PC-3 (cell line): Measurements from ENCODE around the gene PLA2G4C. TPM values are rescaled to one million over a fixed set of nuclear protein-coding genes. Genes with fewer than 3 reads are reported as not detected.

Experiments used
- ATAC-seq: fragments of 200-7000 bp; cut with Tn5 transposase; 2 replicates; pipeline ENCODE4 v1.9.1; 2020; ENCODE audit warnings: mild to moderate bottlenecking, moderate library complexity
- BruUV-seq: library from RNA; stranded (reverse); fragments of 400-500 nt; replicated peaks from 2 replicates; lab custom pipeline; 2021; lab: Mats Ljungman, UMichigan
- CTCF ChIA-PET: fragments of 300-600 bp; sonication (Branson Sonifier 250); formaldehyde crosslinking; loops from one replicate; lab custom pipeline; 2022; ENCODE audit warnings: antibody characterized with exemption; lab: Charles Lee
- POLR2A ChIA-PET: fragments of 300-600 bp; sonication (Branson Sonifier 250); formaldehyde crosslinking; loops from one replicate; lab custom pipeline; 2022; ENCODE audit warnings: antibody characterized with exemption; ENCODE audit not compliant: unreplicated experiment; lab: Charles Lee
- DNase-seq: peaks from one replicate; pipeline ENCODE4 v3.0.0-alpha.2; 2015
- H2AFZ ChIP-seq: fragments of 300-600 bp; sonication (generic); 2 replicates; pipeline ENCODE4 v1.6.0; 2016; ENCODE audit warnings: antibody characterized with exemption, low read length
- H3F3A ChIP-seq: fragments of 300-600 bp; sonication (generic); one replicate; pipeline ENCODE4 v1.6.0; 2017; ENCODE audit warnings: antibody characterized with exemption, low read length, control low read depth, mild to moderate bottlenecking; ENCODE audit not compliant: unreplicated experiment
- H3K27ac ChIP-seq: fragments of 300-600 bp; sonication (generic); 2 replicates; pipeline ENCODE4 v1.5.1; 2016; ENCODE audit warnings: mild to moderate bottlenecking, low read length
- H3K27me3 ChIP-seq: fragments of 300-600 bp; sonication (generic); 2 replicates; pipeline ENCODE4 v1.6.1; 2016; ENCODE audit warnings: low read length, mixed read lengths
- H3K36me3 ChIP-seq: fragments of 300-600 bp; sonication (generic); 2 replicates; pipeline ENCODE4 v1.6.1; 2016; ENCODE audit warnings: low read depth, mixed run types, low read length, mixed read lengths
- H3K4me1 ChIP-seq: fragments of 300-600 bp; sonication (generic); 2 replicates; pipeline ENCODE4 v1.5.1; 2016; ENCODE audit warnings: low read length; ENCODE audit not compliant: insufficient read depth
- H3K4me2 ChIP-seq: fragments of 300-600 bp; sonication (generic); 2 replicates; pipeline ENCODE4 v1.6.0; 2016; ENCODE audit warnings: low read length
- H3K4me3 ChIP-seq: fragments of 300-600 bp; sonication (generic); 2 replicates; pipeline ENCODE4 v1.5.1; 2016; ENCODE audit warnings: mild to moderate bottlenecking, low read length, mixed read lengths
- H3K79me2 ChIP-seq: fragments of 300-600 bp; sonication (generic); 2 replicates; pipeline ENCODE4 v1.6.1; 2017; ENCODE audit warnings: low read length, mixed read lengths
- H3K9ac ChIP-seq: fragments of 300-600 bp; sonication (generic); 2 replicates; pipeline ENCODE4 v1.6.0; 2016; ENCODE audit warnings: mild to moderate bottlenecking, low read length
- H3K9me2 ChIP-seq: fragments of 300-600 bp; sonication (generic); replicated peaks from 2 replicates; pipeline ENCODE4 v1.6.1; 2016; ENCODE audit warnings: mixed run types, low read length, mixed read lengths
- H3K9me3 ChIP-seq: fragments of 300-600 bp; sonication (generic); 2 replicates; pipeline ENCODE4 v1.6.1; 2016; ENCODE audit warnings: low read length, mixed read lengths
- H4K20me1 ChIP-seq: fragments of 300-600 bp; sonication (generic); 2 replicates; pipeline ENCODE4 v1.6.1; 2016; ENCODE audit warnings: low read length, mixed read lengths
- EZH2 ChIP-seq: fragments of 300-600 bp; sonication (generic); IDR thresholded peaks from one replicate; pipeline ENCODE4 v1.6.1; 2017; ENCODE audit warnings: antibody characterized with exemption, mild to moderate bottlenecking, low read length; ENCODE audit not compliant: unreplicated experiment
- EZH2phosphoT487 ChIP-seq: fragments of 300-600 bp; sonication (generic); IDR thresholded peaks from 2 replicates; pipeline ENCODE4 v1.6.1; 2018; ENCODE audit warnings: mild to moderate bottlenecking, antibody characterized with exemption, low read length, borderline replicate concordance
- intact Hi-C: fragments of 100-400 bp; cut with micrococcal nuclease; formaldehyde crosslinking; loops from 2 replicates; pipeline ENCODE4 v1.9.0; 2023
- total RNA-seq: library from RNA; depleted of rRNA; stranded (reverse); fragments of >200 nt; gene quantifications from 2 replicates; pipeline ENCODE4 v1.2.3, GENCODE V29; 2014
- TF ChIP-seq, protein P1 (sequence below): fragments of 300-600 bp; sonication (generic); conservative IDR thresholded peaks from 2 replicates; pipeline ENCODE4 v1.5.1; 2017; ENCODE audit warnings: antibody characterized with exemption, low read depth, mild to moderate bottlenecking, low read length

Gene PLA2G4C
- total RNA-seq, 1 experiment from 2014 or later, result 2.6 TPM

DNA sequence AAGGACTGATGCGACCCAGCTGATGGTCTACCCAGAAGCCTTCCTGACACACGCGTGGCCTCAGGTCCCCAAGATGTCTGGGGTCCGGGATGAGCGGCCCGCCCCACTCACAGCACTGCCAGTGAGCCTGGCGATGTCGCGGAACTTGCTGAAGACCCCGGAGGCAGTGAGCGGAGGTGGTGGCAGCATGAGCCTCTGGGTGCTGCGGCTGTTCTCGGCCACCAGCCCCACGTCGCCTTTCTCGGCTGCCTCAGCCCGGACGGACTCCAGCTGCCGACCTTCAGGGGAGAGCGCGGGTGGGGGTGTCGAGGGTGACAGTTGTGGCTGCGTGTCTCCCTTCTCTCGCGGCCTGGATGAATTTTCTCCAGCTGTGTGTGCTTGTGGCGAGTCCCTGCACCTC lies 26.8 kb upstream of the PLA2G4C start:
- ChIA-PET CTCF (no interaction called here), POLR2A (no interaction called here)
- TF ChIP-seq EZH2 (no peak), EZH2phosphoT487 (no peak)
- TF ChIP-seq, protein P1, sequence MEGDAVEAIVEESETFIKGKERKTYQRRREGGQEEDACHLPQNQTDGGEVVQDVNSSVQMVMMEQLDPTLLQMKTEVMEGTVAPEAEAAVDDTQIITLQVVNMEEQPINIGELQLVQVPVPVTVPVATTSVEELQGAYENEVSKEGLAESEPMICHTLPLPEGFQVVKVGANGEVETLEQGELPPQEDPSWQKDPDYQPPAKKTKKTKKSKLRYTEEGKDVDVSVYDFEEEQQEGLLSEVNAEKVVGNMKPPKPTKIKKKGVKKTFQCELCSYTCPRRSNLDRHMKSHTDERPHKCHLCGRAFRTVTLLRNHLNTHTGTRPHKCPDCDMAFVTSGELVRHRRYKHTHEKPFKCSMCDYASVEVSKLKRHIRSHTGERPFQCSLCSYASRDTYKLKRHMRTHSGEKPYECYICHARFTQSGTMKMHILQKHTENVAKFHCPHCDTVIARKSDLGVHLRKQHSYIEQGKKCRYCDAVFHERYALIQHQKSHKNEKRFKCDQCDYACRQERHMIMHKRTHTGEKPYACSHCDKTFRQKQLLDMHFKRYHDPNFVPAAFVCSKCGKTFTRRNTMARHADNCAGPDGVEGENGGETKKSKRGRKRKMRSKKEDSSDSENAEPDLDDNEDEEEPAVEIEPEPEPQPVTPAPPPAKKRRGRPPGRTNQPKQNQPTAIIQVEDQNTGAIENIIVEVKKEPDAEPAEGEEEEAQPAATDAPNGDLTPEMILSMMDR, result no peak
- DNase-seq, result no peak
- Histone ChIP-seq H3F3A (no peaks in the 10 kb centered on the region), H3K9me3 (no peaks in the 10 kb centered on the region), H3K4me2 (no peak overlapping the region), H3K79me2 (no peaks in the 10 kb centered on the region), H3K36me3 (no peaks in the 10 kb centered on the region), H3K9ac (no peak overlapping the region), H3K27ac (no peak overlapping the region), H3K4me1 (no peaks in the 10 kb centered on the region), H3K9me2 (no peaks in the 10 kb centered on the region), H4K20me1 (no peaks in the 10 kb centered on the region), H3K27me3 (no peaks in the 10 kb centered on the region), H3K4me3 (no peak overlapping the region), H2AFZ (no peak overlapping the region)
- no TSS peak for BruUV-seq
- no peak for ATAC-seq
- intact Hi-C loops, result no loop called here

- TF ChIP-seq, protein P1, result no peak
- no peak for TF ChIP-seq EZH2phosphoT487
- no peak for TF ChIP-seq EZH2
- Histone ChIP-seq H3K9ac (no peak overlapping the region), H3F3A (no peaks in the 10 kb centered on the region), H3K4me2 (no peak overlapping the region), H3K9me2 (no peaks in the 10 kb centered on the region), H3K36me3 (no peaks in the 10 kb centered on the region), H3K27ac (no peak overlapping the region), H3K79me2 (no peaks in the 10 kb centered on the region), H3K9me3 (no peaks in the 10 kb centered on the region), H4K20me1 (no peaks in the 10 kb centered on the region), H3K27me3 (no peaks in the 10 kb centered on the region), H3K4me1 (no peaks in the 10 kb centered on the region), H3K4me3 (no peak overlapping the region), H2AFZ (no peak overlapping the region)
- intact Hi-C loops, result no loop called here
- BruUV-seq, result no TSS peak
- ChIA-PET CTCF (no interaction called here), POLR2A (no interaction called here)
- ATAC-seq, result no peak
- no peak for DNase-seq
Measured at GRCh38 chr19:48136547-48136946, 25.9 kb upstream of the PLA2G4C start.

DNA sequence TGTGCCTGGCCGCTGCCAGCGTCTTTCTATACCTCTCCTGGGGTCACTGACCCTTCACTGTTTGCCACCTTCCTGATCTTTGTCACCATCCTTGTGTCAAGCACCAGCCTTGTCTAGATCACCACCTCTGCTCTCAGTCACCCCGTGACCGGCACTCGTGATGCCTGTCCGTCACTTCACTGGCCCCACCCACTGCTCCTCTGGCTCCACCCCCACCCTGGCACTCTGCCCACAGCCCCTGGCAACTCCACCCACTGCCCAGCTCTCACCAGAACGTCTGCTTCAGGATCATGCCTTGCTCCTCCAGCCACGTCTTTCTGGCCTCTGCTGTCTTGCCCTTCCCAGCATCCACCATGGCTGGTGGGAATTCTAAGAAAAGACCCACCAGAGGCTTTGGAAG lies 24.8 kb upstream of the PLA2G4C start:
- ATAC-seq, result no peak
- Histone ChIP-seq H4K20me1 (no peaks in the 10 kb centered on the region), H3K27me3 (no peaks in the 10 kb centered on the region), H2AFZ (no peak overlapping the region), H3K9ac (no peak overlapping the region), H3K4me1 (no peaks in the 10 kb centered on the region), H3K36me3 (no peaks in the 10 kb centered on the region), H3K9me2 (no peaks in the 10 kb centered on the region), H3K9me3 (no peaks in the 10 kb centered on the region), H3K4me3 (no peak overlapping the region), H3K27ac (no peak overlapping the region), H3K79me2 (no peaks in the 10 kb centered on the region), H3K4me2 (no peak overlapping the region), H3F3A (no peaks in the 10 kb centered on the region)
- intact Hi-C loops, result no loop called here
- POLR2A ChIA-PET, result no interaction called here
- CTCF ChIA-PET, result no interaction called here
- TF ChIP-seq EZH2phosphoT487 (no peak), EZH2 (no peak)
- TF ChIP-seq, protein P1, result no peak
- no TSS peak for BruUV-seq
- no peak for DNase-seq
